NCI-H1930 (cell line): ENCODE data around the gene GTF2IRD1.
"Not testable (repeated sequence)": the region's sequence is repeated elsewhere in the genome, so short reads cannot be mapped to it uniquely, and the experiment has no call there.

Experiments
- DNase-seq, 2 experiments: peaks; one replicate each; lab custom pipeline; 2025; lab: John Stamatoyannopoulos, UW

Gene GTF2IRD1

GRCh38 chr7:74516214-74516613 lies 62.5 kb downstream of the GTF2IRD1 start:
- DNase-seq, result no peak

GRCh38 chr7:74518041-74518440 lies 64.3 kb downstream of the GTF2IRD1 start:
- no peak for DNase-seq

GRCh38 chr7:74518654-74519053 lies 64.9 kb downstream of the GTF2IRD1 start:
- no peak for DNase-seq

GRCh38 chr7:74519395-74519794 lies 65.7 kb downstream of the GTF2IRD1 start:
- no peak for DNase-seq

- DNase-seq, result no peak
Observed at GRCh38 chr7:74521855-74522254, 68.1 kb downstream of the GTF2IRD1 start.

GRCh38 chr7:74522281-74522905 lies 68.7 kb downstream of the GTF2IRD1 start:
- DNase-seq, result no peak

- no peak for DNase-seq
Observed at GRCh38 chr7:74523015-74523414, 69.3 kb downstream of the GTF2IRD1 start.

GRCh38 chr7:74525140-74525539 lies 71.4 kb downstream of the GTF2IRD1 start:
- DNase-seq, result no peak

- no peak for DNase-seq
Observed at GRCh38 chr7:74525881-74526280, 72.2 kb downstream of the GTF2IRD1 start.

- DNase-seq, result no peak
Observed at GRCh38 chr7:74526780-74527179, 73.1 kb downstream of the GTF2IRD1 start.

- no peak for DNase-seq
Observed at GRCh38 chr7:74527842-74528241, 74.1 kb downstream of the GTF2IRD1 start.

GRCh38 chr7:74528773-74529172 lies 75.1 kb downstream of the GTF2IRD1 start:
- DNase-seq, result not testable (repeated sequence)

GRCh38 chr7:74535951-74536356 lies 82.2 kb downstream of the GTF2IRD1 start:
- no peak for DNase-seq

- DNase-seq, result not testable (repeated sequence)
Observed at GRCh38 chr7:74541937-74542336, 88.2 kb downstream of the GTF2IRD1 start.

- no peak for DNase-seq
Observed at GRCh38 chr7:74542558-74543117, 88.9 kb downstream of the GTF2IRD1 start.

GRCh38 chr7:74544706-74545469 lies 91.2 kb downstream of the GTF2IRD1 start:
- DNase-seq, result no peak

GRCh38 chr7:74545921-74546320 lies 92.2 kb downstream of the GTF2IRD1 start:
- no peak for DNase-seq

GRCh38 chr7:74553596-74554012 lies 99.9 kb downstream of the GTF2IRD1 start:
- DNase-seq, result not testable (repeated sequence)

- no peak for DNase-seq
Observed at GRCh38 chr7:74554178-74554577, 100.5 kb downstream of the GTF2IRD1 start.

- no peak for DNase-seq
Observed at GRCh38 chr7:74560086-74560719, 106.5 kb downstream of the GTF2IRD1 start.

GRCh38 chr7:74561898-74562613 lies 108.3 kb downstream of the GTF2IRD1 start:
- no peak for DNase-seq

- not testable (repeated sequence) for DNase-seq
Observed at GRCh38 chr7:74563639-74564038, 109.9 kb downstream of the GTF2IRD1 start.
